GM12874 (cell line): ENCODE results near the gene ARHGAP6.

Experiments used
- CTCF ChIP-seq: IDR thresholded peaks from 2 replicates; pipeline ENCODE4 v1.5.1; 2011; ENCODE audit warnings: low read depth, mild to moderate bottlenecking, control low read depth, low read length, moderate library complexity; ENCODE audit not compliant: insufficient read depth

ARHGAP6 gene

GRCh38 chrX:11117745-11118144, 548.0 kb downstream of the ARHGAP6 start:
- no peak for TF ChIP-seq CTCF

- no peak for TF ChIP-seq CTCF
Measured at GRCh38 chrX:11113731-11114130, 552.0 kb downstream of the ARHGAP6 start.

DNA sequence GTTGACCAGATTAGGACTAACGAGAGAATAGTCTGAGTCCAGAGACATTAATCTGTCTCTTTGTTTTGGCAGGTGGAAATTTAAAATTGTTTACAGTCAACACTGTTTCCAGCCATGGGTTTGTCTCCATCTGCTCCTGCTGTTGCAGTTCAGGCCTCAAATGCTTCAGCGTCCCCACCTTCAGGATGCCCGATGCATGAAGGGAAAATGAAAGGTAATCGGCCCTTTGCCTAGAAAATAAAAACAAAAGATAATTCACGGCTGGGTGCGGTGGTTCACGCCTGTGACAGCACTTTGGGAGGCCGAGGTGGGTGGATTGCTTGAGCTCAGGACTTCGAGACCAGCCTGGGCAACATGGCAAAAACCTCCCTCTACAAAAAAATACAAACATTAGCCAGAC, 553.8 kb downstream of the ARHGAP6 start:
- TF ChIP-seq CTCF, result no peak

- no peak for TF ChIP-seq CTCF
Measured at GRCh38 chrX:11111037-11111851, 554.5 kb downstream of the ARHGAP6 start, which contains the start of gene HCCS. Gene HCCS (plus strand): TSS chrX:11111332. CDS start chrX:11112061, 729 bp downstream.

- no peak for TF ChIP-seq CTCF
Measured at GRCh38 chrX:11109968-11110367, 555.8 kb downstream of the ARHGAP6 start.

- TF ChIP-seq CTCF, result no peak
Measured at GRCh38 chrX:11108253-11108941, 557.3 kb downstream of the ARHGAP6 start.

GRCh38 chrX:11105080-11105479, 560.6 kb downstream of the ARHGAP6 start:
- no peak for TF ChIP-seq CTCF
